Aorta (tissue), 4 donors: ENCODE measurements around the gene STAM2. TPM values are rescaled to one million over a fixed set of nuclear protein-coding genes. Genes with fewer than 3 reads are reported as not detected.

ENCODE experiments used
- polyA plus RNA-seq, 2 donors: library from polyadenylated mRNA; stranded (reverse); fragments of 200-250 nt; gene quantifications; one replicate each; pipeline ENCODE4 v1.2.3, GENCODE V29; 2013
- total RNA-seq, 2 donors: library from RNA; stranded (reverse); fragmentation: NEBNext Ultra II Directional; extraction: Animal tissue kit (Norgen Biotek cat#: 25700); gene quantifications; one replicate each; pipeline ENCODE4 v1.2.1, GENCODE V29; 2021
- donor health status: healthy with polysubstance abuse.
- donor health status: Bipolar disorder and iron deficiency.
- donor health status: DM: no; HTN: no; CAD: no.
- donor health status: DM: yes; HTN: yes; CAD: no.

The STAM2 gene
- total and polyA plus RNA-seq, 4 donors = 10.3 to 46.8 (median 30.7) TPM

Other genes starting within 250 kb of the STAM2 start
- 10 to 100 TPM in 1 of 2 donors, 1 to 10 TPM in 1; 5.0 to 14.3 TPM for gene CACNB4, start 76.7 kb downstream of the STAM2 start, total RNA-seq
- gene CACNB4, start 76.7 kb downstream of the STAM2 start, polyA plus RNA-seq = 1 to 10 TPM; 1.2 to 1.5 TPM
- 10 to 100 TPM; 53.2 to 55.1 TPM for gene FMNL2, start 159.4 kb upstream of the STAM2 start, total RNA-seq
- gene FMNL2, start 159.4 kb upstream of the STAM2 start, polyA plus RNA-seq = 10 to 100 TPM; 10.7 to 14.1 TPM